Suppressor macrophage treated with lipopolysaccharide for 1 hour (primary cell): ENCODE measurements around the gene BDH1.
"Not testable (repeated sequence)": the region's sequence is repeated elsewhere in the genome, so short reads cannot be mapped to it uniquely, and the experiment has no call there.

Source experiments
- DNase-seq, 3 donors: peaks; one replicate each; pipeline ENCODE4 v3.0.0-alpha.2; 2020 to 2022

The BDH1 gene

GRCh38 chr3:197577366-197578074, 21.8 kb upstream of the BDH1 start:
- no peak for DNase-seq

DNA sequence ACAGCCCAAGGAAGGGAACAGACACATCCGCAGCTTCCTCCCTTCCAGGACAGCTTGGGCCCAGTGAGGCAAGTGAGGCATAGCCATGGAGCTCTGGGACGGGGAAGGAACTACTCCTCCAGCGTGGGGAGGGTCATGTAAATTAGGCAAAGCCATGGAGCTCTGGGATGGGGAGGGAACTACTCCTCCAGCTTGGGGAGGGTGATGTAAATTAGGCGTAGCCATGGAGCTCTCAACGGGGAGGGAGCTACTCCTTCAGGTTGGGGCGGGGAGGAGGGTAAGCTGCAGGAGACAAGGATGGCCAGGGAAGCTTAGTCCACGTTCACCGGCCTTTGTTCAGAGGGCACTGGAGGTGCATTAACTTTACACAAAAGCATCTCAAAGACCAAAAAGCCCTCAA, 21.1 kb upstream of the BDH1 start:
- no peak for DNase-seq

- no peak for DNase-seq
Measured at GRCh38 chr3:197575362-197575761, 19.6 kb upstream of the BDH1 start.

- not testable (repeated sequence) for DNase-seq
Measured at GRCh38 chr3:197574396-197574991, 18.7 kb upstream of the BDH1 start.

GRCh38 chr3:197573048-197573767, 17.4 kb upstream of the BDH1 start:
- no peak for DNase-seq

GRCh38 chr3:197571880-197572172, 16.1 kb upstream of the BDH1 start:
- not testable (repeated sequence) for DNase-seq

GRCh38 chr3:197571074-197571879, 15.5 kb upstream of the BDH1 start:
- not testable (repeated sequence) for DNase-seq

- not testable (repeated sequence) for DNase-seq
Measured at GRCh38 chr3:197569433-197569832, 13.7 kb upstream of the BDH1 start.

DNA sequence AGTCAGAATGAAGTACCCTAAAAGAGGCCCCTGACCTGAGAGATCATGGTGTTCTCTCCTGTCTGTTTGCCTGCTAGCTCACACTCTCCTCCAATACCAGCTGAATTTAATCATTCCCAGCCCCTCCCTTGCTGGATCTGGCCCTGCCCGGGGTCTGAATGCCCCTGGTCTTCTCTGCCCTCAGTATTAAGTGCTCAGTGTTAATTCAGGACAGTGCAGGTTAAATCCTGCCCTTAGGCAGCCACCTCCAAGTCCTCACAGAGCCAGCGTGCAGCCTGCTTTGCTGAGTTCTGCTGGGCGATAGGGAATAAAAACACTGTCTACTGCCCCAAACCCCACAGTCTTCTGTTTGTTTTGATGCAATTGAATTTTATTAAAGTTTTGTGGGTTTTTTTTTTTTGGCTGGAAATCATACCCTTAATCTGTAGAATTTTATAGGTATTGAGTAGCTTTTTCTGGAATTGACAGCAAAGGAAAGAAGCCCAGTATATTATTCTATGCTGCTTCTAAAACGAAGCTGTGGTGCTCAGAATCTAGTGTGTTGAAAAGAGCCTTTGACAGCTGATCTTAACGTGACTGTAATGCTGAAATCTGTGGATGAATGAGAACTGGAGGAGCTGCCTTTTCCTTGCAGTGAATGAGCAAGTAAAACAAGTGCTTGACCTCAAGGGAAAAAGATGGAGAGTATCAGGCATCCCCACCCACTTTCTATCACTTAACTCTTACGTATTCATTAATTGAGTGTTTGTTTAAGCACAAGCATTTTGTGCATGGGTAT, 12.3 kb upstream of the BDH1 start:
- no peak for DNase-seq

DNA sequence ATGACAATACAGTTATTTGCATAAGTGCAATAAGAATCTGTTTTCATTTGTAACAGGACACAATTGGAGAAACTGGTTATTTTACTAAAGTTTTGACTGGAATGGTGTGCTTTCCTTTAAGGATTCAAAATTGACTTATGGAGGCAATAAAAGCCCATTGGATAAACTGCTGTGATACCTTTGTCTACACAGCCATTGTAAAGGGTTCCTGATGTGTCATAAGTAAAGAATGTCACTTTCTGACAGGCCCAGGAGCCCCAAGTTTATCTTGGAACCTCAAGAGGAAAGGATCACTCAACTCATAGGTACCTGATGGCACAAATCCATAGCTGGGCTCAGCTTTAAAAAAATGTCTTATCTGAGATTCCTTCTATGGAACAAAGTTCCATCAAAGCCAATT, 10.4 kb upstream of the BDH1 start:
- not testable (repeated sequence) for DNase-seq

GRCh38 chr3:197564097-197564843, 8.5 kb upstream of the BDH1 start:
- no peak for DNase-seq

DNA sequence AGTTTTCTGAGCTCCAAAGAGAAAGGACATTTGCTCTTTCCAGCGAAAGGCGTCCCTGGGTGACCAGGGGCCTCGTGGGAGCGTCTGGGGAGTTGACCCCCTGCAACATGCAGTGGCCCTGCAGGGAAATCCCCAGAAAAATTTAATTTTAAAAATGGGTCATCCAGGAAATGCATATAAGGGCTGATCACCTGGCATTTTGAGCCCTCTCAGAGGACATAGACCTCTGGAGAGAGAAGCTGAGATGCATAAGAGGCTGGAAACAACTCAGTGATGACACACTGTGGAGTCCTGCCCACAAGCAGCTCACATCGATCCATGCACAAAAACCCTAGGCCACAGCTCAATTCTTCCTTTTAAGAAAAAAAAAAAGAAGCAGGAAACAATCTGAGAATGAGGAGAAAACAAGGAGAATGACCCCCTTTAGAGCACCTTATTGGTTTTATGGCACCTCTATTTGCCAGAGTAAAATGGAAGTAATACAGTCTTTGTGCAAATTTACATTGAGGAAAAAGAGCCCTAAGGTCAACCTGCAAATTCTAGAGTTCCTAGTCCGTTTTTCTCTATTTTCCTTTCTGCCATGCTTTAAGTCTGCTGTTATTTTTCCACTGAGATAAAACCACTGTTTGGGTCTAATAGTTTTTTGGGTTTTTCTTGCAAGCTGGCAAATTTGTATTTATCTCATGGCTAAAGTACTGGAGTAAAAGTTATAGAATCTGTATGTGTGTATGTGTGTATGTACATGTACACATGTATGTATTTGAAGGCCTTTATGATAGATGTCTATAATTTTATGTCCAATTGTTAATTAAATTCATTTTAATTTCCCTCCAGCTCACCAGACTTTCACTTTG, 6.9 kb upstream of the BDH1 start:
- DNase-seq = no peak

- DNase-seq = no peak
Measured at GRCh38 chr3:197561926-197562325, 6.2 kb upstream of the BDH1 start.

DNA sequence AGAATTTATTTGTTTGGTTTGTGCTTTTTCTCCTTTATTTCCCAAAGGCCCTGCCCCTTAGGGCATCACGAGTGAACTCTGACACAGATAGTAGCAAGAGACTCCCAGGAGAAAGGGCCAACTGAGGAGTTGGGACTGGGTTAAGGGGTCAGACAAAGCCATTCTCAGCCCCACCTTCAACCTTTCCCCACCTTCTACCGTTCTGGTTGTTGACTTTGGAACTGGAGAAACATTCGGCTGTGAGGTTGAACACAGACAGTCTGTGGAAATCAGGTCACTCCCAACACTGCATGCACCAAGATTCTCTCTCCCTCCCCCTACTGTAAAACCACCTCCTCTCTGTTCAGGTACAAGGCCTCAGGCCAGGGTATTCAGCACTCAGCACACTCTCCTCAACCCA, 3.9 kb upstream of the BDH1 start:
- no peak for DNase-seq

GRCh38 chr3:197554562-197555280, 1.0 kb downstream of the BDH1 start:
- peak; percentile 98 for DNase-seq

DNA sequence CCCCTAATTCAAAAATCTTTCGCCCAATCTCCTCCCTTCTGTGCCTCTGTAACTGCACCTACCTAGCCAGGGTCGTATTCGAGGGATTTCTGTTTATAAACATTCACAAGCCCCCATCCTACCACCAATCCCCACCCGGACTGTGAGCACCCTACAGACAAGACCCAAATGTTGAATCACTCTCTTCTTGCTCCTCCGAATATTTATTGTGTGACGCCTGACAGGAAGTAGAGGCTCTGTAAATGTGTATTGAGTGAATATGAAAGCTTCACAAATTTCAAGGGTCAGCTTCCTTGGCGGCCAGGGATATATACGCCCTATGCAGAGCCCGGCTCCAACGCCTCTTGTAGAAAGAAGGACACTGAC, 1.6 kb downstream of the BDH1 start:
- DNase-seq = no peak

- no peak for DNase-seq
Measured at GRCh38 chr3:197552198-197552597, 3.6 kb downstream of the BDH1 start.

DNA sequence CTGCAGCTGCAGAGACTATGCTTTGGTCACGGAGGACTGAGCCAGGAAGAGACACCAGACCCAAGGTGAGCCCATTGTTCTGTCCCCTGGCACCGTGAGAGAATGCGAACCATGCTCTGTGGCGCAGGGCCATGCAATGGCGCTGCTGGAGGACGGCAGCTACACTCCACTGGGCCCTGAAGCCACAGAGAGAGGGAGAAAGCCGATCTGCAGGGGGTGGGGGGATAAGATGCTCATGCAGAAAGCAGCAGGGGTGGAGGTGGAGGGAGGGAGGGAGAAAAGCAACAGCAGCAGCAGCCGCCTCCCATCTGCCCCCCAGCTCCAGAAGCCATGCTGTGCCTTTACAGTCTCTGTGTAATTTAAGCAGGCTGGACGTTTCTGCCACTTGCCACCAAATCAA, 5.3 kb downstream of the BDH1 start:
- no peak for DNase-seq

- no peak for DNase-seq
Measured at GRCh38 chr3:197549261-197549885, 6.4 kb downstream of the BDH1 start.
